Measurements from ENCODE around the gene MRPS26.

DNA sequence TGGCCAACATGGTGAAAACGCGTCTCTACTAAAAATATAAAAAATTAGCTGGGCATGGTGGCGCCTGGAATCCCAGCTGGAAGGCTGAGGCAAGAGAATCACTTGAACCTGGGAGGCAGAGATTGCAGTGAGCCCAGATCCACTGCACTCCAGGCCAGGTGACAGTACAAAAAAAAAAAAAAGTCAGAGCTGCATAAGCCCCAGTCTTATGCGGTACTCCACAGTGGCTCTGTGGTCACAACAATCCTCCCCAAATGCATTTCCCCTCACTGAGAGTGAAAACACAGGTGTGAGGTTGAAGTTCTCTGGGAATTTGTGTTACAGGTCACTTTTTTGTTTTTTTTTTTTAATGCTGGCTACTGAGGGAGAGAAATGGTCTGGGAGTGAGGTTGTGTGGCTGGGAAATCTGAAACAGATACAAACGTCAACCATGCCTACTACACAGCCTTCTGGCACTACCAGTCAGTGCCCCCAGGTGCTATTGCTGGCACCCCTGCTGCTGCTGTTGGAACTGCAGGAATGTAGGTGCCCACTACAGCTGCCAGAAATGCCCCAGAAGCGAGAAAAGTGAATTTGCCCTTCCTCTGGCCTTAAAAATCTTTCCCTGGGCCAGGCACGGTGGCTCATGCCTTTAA, 5.7 kb downstream of the MRPS26 start:
- TF ChIP-seq, protein P1, sequence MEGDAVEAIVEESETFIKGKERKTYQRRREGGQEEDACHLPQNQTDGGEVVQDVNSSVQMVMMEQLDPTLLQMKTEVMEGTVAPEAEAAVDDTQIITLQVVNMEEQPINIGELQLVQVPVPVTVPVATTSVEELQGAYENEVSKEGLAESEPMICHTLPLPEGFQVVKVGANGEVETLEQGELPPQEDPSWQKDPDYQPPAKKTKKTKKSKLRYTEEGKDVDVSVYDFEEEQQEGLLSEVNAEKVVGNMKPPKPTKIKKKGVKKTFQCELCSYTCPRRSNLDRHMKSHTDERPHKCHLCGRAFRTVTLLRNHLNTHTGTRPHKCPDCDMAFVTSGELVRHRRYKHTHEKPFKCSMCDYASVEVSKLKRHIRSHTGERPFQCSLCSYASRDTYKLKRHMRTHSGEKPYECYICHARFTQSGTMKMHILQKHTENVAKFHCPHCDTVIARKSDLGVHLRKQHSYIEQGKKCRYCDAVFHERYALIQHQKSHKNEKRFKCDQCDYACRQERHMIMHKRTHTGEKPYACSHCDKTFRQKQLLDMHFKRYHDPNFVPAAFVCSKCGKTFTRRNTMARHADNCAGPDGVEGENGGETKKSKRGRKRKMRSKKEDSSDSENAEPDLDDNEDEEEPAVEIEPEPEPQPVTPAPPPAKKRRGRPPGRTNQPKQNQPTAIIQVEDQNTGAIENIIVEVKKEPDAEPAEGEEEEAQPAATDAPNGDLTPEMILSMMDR (IDR thresholded peaks at IDR 0.05) = no peak
- TF ChIP-seq POLR2A (IDR thresholded peaks at IDR 0.05) = no peak
